Stimulated activated CD8-positive, alpha-beta memory T cell treated with anti-CD3 and anti-CD28 coated beads, Interleukin-7, amount 100 ng/mL, for 48 hours (primary cell): ENCODE data around the gene THBD.

Source experiments
- DNase-seq, 2 donors: peaks; one replicate each; pipeline ENCODE4 v3.0.0-alpha.2; 2020; ENCODE audit warnings: low read depth in 1 of 2; ENCODE audit errors: extremely low read depth in 1 of 2

The THBD gene

GRCh38 chr20:23084845-23085365, 35.4 kb upstream of the THBD start:
- DNase-seq: no peak

DNA sequence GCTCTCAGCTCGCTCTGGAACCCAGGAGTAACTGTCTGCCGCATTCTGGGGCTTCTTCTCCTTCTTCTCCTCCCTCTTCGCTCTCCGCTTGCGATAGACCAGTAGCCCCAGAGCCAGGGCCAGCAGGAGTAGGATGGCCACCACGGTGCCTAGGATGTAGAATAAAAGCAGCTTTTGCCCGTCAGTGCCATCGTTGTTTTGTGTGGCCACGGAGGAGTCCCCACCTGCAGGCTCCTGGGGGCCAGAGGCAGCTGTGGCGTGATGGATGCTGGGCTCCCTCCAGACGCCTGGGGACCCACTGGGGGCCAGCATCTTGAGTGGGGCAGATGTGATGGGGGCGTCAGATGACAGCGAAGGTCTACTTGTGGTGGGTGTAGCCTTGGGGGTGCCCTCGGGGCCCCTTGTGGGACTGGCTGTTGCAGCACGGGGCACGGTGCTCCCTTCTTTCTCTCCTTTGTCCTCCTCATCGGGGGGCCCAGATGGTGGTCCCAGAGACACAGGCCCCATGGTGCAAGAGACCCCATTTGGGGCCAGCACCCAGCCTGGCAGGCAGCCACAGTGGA, 34.9 kb upstream of the THBD start:
- no peak for DNase-seq

GRCh38 chr20:23083553-23084220, 34.2 kb upstream of the THBD start:
- DNase-seq: no peak

DNA sequence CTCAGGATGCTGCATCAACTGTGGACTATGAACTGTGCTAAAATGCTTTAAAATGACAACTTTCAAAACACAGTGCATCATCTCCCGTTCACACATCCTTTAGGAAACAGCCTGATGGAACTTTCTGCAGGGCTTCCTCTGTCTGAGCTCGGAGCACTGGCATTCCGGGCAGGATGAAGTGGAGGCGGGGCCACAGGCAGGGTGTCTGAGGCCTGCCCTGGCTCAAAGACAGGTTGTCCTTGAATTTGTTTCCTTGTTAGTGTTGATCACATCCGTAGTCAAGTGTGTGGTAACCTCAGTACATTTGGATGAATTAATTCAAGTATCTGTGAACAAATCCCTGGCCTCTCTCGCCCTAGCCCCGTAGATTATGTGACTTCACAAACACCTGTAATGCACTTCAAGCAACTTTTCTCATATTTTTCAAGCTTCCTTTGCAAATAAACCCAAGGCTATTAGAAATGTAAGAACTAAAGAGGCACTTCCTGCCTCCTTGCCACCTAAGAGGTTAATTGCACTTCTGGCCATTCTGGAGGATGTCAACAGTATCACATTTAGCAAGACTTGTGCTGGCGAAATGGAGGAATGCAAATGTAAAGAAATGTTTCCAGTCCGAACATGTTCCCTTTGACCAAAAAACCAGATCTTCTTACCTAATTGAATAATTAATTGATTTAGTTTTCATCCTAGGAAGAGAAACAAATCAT, 33.5 kb upstream of the THBD start:
- DNase-seq: no peak

GRCh38 chr20:23081263-23081819, 31.9 kb upstream of the THBD start:
- no peak for DNase-seq

GRCh38 chr20:23080521-23080920, 31.0 kb upstream of the THBD start:
- DNase-seq: no peak

DNA sequence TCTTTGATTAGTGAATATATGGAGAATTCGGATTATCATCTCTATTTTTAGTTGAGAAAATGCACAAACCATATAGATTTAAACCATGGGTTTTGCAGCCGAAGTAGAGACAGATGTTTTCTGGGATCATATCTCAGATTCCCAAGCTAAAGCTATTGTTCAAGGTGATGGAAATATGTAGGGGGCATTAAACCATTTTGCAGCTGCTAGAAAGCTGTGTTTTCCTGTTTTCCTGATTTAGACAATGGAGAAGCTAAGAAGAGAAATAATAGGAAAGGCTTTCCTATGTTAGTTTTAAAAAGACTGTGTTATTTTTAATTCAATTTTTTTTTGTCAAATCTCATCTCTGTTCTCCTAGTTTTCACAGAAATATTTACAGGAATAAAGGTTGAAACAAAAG, 30.5 kb upstream of the THBD start:
- DNase-seq: no peak

DNA sequence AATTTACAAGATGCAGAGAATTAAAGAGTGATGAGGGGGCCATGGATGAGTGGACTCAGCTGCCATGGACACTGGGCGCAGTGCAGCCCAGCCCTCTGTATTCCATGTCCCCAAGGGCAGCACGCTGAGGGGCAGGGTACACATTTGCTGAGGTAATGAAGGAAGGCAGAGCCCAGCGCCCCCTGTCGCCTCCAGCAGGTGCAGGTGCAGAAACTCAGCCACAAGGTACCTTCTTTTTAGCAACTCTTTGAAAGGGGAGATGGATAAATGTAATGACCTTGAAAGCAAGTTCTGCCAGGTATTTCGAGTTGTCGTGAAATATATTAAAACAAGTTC, 29.5 kb upstream of the THBD start:
- DNase-seq: no peak

DNA sequence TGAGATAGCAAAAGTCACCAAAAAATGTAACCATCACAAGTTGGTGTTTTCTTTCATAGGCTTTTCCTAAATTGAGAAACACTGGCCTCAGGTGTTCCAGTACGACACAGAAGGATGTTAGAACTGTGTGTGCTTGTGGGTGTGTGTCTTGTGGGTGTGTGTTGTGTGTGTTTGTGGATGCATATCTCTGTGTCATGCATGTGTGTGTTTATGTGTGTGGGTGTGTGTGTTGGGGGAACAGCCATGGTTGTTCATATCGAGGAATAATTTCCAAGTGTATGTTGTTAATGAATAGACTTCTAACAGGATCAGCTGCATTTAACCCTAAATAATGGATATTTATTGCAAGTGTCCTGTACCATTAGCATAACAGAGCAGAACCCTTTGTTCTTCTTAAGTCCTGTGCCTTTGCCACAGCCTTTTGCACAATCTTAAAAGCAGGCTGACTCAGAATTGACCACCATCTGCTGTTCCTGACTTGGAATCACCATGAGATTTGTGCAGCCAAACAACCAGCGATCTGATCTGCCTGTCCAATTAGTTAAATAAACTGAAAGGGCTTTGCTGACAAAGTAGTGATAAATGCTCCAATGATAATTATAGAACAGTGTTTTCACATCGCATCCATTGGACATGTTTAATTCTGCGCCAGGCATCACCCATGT, 29.0 kb upstream of the THBD start:
- DNase-seq: no peak

GRCh38 chr20:23077277-23077676, 27.8 kb upstream of the THBD start:
- no peak for DNase-seq

- no peak for DNase-seq
These were observed 24.6 kb upstream of the THBD start for GRCh38 chr20:23074052-23074451.

DNA sequence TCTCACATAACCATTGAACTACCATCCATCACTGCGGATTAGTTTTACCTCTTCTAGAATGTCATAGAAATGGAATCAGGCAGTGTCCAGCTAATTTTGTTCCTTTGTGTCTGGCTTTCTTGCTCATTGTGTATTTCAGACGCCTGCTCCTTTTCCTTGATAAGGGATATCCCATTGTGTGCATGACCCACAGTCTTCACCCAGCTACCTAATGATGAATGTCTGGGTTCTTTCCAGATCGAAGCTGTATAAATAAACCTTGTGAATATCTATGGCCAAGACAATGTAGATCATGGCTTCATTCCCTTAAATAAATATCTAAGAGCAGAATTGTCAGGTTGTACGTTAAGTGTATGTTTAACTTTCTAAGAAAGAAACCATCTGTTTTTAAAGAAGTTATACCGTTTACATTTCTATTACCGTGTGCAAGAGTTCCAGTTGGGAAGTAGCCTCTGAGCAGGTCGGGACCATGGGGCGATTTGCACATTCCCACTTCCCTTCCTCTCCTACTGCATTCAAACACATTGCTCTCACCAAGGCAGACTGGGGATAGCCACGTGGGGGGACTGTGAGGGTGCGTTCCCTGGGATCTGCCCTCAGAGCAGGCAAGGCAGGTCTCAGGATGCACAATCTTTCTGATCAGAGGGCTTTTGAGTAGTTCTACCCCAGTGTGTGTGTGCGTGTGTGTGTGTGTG, 23.6 kb upstream of the THBD start:
- no peak for DNase-seq

GRCh38 chr20:23071996-23072395, 22.5 kb upstream of the THBD start:
- DNase-seq: no peak

- DNase-seq: no peak
These were observed 21.9 kb upstream of the THBD start for GRCh38 chr20:23071398-23071797.

- no peak for DNase-seq
These were observed 19.6 kb upstream of the THBD start for GRCh38 chr20:23069108-23069507.

DNA sequence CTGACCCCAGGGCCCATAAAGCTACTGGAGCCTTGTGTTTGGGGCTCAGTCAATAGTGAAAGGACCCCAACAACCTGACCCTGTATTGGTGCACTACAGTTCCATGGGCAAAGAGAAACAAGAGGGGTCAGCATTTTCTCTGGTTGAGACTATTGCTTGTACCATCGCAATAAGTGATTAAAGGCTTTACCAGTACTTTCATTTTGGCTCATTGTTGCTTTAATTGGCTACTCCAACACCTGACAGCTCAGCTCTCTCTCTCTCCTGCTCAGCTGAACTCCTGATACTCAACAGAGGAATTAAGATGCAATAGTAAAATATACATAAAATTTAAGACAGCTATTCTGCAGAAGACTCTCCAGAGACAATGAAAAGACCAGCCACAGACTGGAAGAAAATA, 18.8 kb upstream of the THBD start:
- no peak for DNase-seq

DNA sequence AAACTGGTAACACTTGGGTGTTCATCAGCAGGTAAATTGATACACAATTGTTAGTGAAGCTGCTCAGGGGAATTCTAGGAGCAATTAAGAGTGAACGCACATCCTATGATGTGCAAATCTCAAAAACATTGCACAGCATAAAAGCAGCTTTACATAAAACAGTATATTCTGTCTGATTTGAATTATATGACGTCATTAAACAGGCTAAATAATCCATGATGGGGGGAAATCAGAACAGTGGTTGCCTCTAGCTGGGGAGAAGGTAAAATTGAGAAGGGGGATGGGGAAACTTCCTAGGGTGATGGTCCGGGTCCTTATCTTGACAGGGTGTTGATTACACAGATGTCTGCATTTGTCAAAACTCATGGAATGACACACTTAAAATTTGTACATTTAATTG, 17.3 kb upstream of the THBD start:
- no peak for DNase-seq

GRCh38 chr20:23065266-23066201, 16.1 kb upstream of the THBD start:
- no peak for DNase-seq

GRCh38 chr20:23063581-23063980, 14.1 kb upstream of the THBD start:
- DNase-seq: no peak

- no peak for DNase-seq
These were observed 13.7 kb upstream of the THBD start for GRCh38 chr20:23063168-23063567.
